Lower lobe of right lung (tissue), 2 donors: ENCODE measurements around the gene VPS33B. TPM values are rescaled to one million over a fixed set of nuclear protein-coding genes. Genes with fewer than 3 reads are reported as not detected.

ENCODE experiments used
- ATAC-seq, 2 donors: fragments of 200-7000 bp; cut with Tn5 transposase; one replicate each; pipeline ENCODE4 v1.9.1; 2020 to 2022; ENCODE audit warnings: mild to moderate bottlenecking in 2 of 2, moderate library complexity in 2 of 2
- DNase-seq: peaks from one replicate; pipeline ENCODE4 v3.0.0-alpha.2; 2020
- H3K27ac ChIP-seq: fragments of 200-600 bp; one replicate; pipeline ENCODE4 v1.8.0; 2022
- H3K27me3 ChIP-seq: fragments of 200-600 bp; one replicate; pipeline ENCODE4 v1.8.0; 2022; ENCODE audit warnings: low read depth
- H3K36me3 ChIP-seq: fragments of 200-600 bp; one replicate; pipeline ENCODE4 v1.8.0; 2022; ENCODE audit warnings: mild to moderate bottlenecking
- H3K4me1 ChIP-seq: fragments of 200-600 bp; one replicate; pipeline ENCODE4 v1.8.0; 2022
- H3K4me3 ChIP-seq: fragments of 200-600 bp; one replicate; pipeline ENCODE4 v1.8.0; 2022; ENCODE audit warnings: mild to moderate bottlenecking
- H3K9me3 ChIP-seq: fragments of 200-600 bp; one replicate; pipeline ENCODE4 v1.8.0; 2022
- intact Hi-C: fragments of 100-400 bp; cut with DNase I; formaldehyde crosslinking; loops from one replicate; pipeline ENCODE4 v1.11.0; 2022
- total RNA-seq: library from RNA; stranded (reverse); fragmentation: NEBNext Ultra II Directional; extraction: Animal tissue kit (Norgen Biotek cat#: 25700); gene quantifications from one replicate; pipeline ENCODE4 v1.2.1, GENCODE V29; 2021
- TF ChIP-seq, protein P1 (sequence below): fragments of 200-600 bp; IDR thresholded peaks from one replicate; pipeline ENCODE4 v1.8.0; 2022; ENCODE audit warnings: antibody characterized with exemption, mild to moderate bottlenecking
- donor health status: DM: no; HTN: yes; CAD: no; lungs with severe emphysema.

The VPS33B gene
- total RNA-seq, 1 donor from 2014 or later, result 13.3 TPM

DNA sequence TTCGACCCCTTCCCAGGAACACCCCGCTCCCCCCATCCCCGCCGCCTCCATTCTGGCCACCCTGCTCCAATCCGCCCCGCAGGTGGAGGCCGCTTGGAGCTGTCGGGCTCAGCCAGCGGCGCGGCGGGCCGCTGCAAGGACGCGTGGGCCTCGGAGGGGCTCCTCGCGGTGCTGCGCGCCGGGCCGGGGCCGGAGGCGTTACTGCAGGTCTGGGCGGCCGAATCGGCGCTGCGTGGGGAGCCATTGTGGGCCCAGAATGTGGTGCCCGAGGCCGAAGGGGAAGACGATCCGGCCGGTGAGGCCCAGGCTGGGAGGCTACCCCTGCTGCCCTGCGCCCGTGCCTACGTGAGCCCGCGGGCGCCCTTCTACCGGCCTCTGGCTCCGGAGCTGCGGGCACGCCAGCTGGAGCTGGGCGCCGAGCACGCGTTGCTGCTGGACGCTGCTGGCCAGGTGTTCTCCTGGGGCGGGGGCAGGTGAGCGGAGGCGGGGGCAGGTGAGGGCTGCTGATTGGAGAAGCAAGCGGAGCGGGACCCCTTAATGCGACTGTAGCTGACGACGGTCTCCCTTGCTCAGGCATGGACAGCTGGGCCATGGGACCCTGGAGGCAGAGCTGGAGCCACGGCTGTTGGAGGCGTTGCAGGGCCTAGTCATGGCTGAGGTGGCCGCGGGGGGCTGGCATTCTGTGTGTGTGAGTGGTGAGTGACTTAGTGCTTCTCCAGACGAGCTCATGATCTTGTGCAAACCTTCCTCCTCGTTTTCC, 65.2 kb downstream of the VPS33B start:
- H3K27ac ChIP-seq, result peak overlapping the region; percentile 36
- H3K36me3 ChIP-seq, result peaks cover 43% of the 10 kb centered on the region
- DNase-seq (no peak), ATAC-seq (peak; percentile 5 to 23)
- peaks cover 31% of the 10 kb centered on the region for H3K4me1 ChIP-seq
- intact Hi-C loops, result no loop called here
- TF ChIP-seq, protein P1, sequence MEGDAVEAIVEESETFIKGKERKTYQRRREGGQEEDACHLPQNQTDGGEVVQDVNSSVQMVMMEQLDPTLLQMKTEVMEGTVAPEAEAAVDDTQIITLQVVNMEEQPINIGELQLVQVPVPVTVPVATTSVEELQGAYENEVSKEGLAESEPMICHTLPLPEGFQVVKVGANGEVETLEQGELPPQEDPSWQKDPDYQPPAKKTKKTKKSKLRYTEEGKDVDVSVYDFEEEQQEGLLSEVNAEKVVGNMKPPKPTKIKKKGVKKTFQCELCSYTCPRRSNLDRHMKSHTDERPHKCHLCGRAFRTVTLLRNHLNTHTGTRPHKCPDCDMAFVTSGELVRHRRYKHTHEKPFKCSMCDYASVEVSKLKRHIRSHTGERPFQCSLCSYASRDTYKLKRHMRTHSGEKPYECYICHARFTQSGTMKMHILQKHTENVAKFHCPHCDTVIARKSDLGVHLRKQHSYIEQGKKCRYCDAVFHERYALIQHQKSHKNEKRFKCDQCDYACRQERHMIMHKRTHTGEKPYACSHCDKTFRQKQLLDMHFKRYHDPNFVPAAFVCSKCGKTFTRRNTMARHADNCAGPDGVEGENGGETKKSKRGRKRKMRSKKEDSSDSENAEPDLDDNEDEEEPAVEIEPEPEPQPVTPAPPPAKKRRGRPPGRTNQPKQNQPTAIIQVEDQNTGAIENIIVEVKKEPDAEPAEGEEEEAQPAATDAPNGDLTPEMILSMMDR, result no peak
- no peaks in the 10 kb centered on the region for H3K27me3 ChIP-seq
- H3K4me3 ChIP-seq, result peak overlapping the region; percentile 67
- no peaks in the 10 kb centered on the region for H3K9me3 ChIP-seq

- peak; percentile 65 to 66 for ATAC-seq
Observed at GRCh38 chr15:90956274-90957030, 65.9 kb downstream of the VPS33B start.

DNA sequence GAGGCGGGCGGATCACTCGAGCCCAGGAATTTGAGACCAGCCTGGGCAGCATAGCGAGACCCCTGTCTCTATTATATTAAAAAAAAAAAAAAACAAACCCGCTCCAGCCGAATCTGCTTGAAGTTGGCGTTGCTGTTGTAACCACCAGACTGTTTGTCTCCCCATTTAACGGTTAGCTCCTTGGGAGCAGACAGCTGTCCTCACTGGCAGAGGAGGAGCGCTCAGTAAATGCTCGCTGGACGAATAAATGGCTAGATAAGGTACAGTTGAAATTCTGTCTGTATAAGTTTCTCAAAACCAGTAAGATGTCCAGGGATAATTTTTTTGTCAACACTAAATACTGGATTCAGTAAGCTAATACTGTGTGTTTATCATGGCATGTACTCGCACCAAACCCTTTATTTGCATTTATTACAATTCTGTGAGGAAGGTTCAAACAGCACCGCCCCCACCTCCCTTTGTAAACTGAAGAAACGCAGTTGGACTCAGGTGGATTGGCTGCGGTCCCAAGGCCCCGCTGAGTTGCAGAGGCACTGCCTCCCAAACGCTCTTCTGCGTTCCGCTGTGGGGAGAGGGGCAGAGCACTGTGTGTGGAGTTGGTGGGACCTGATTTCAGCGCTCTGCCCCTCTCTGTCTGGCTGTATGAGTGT, 66.6 kb downstream of the VPS33B start:
- Histone ChIP-seq H3K27ac (no peak overlapping the region), H3K9me3 (no peaks in the 10 kb centered on the region), H3K27me3 (no peaks in the 10 kb centered on the region), H3K36me3 (peaks cover 43% of the 10 kb centered on the region), H3K4me3 (peak overlapping the region; percentile 89), H3K4me1 (peaks cover 31% of the 10 kb centered on the region)
- ATAC-seq, result no peak
- intact Hi-C loops, result no loop called here
- no peak for DNase-seq
- TF ChIP-seq, protein P1, result no peak

More at GRCh38 chr15:90956274-90957030, 65.9 kb downstream of the VPS33B start:
- Histone ChIP-seq H3K4me1 (peaks cover 31% of the 10 kb centered on the region), H3K27me3 (no peaks in the 10 kb centered on the region), H3K27ac (peak overlapping the region; percentile 36), H3K9me3 (no peaks in the 10 kb centered on the region), H3K4me3 (peak overlapping the region; percentile 67), H3K36me3 (peaks cover 43% of the 10 kb centered on the region)
- DNase-seq, result peak; percentile 84
- TF ChIP-seq, protein P1, result peak; percentile 97
- intact Hi-C loops, result no loop called here

- TF ChIP-seq, protein P1, result no peak
- ATAC-seq (peak; percentile 96 to 97), DNase-seq (peak; percentile 98)
- Histone ChIP-seq H3K27me3 (no peaks in the 10 kb centered on the region), H3K4me1 (peaks cover 31% of the 10 kb centered on the region), H3K27ac (peak within 1 kb of the TSS; percentile 97), H3K36me3 (peaks cover 44% of the 10 kb centered on the region), H3K9me3 (no peaks in the 10 kb centered on the region), H3K4me3 (peak within 1 kb of the TSS; percentile 89)
- intact Hi-C loops, result no loop called here
Observed at GRCh38 chr15:90954712-90955623, 67.4 kb downstream of the VPS33B start, which contains the start of gene RCCD1. RCCD1 (plus strand) TSS chr15:90954884; CDS start chr15:90956735, 1,851 bp downstream.
